BLaER1 (cell line): ENCODE results near the gene NELFA.
A peak's percentile ranks its signal among the peaks of the same experiment; 100 is the strongest.

Experiments
- H3K27ac ChIP-seq: shearing (Covaris generic); formaldehyde crosslinking; 2 replicates; pipeline ENCODE4 v1.8.1; 2022
- H3K27me3 ChIP-seq: shearing (Covaris generic); formaldehyde crosslinking; 2 replicates; pipeline ENCODE4 v1.8.1; 2022
- H3K36me3 ChIP-seq: shearing (Covaris generic); formaldehyde crosslinking; 2 replicates; pipeline ENCODE4 v1.8.1; 2022
- H3K4me1 ChIP-seq: shearing (Covaris generic); formaldehyde crosslinking; 2 replicates; pipeline ENCODE4 v1.8.1; 2022
- H3K4me2 ChIP-seq: shearing (Covaris generic); formaldehyde crosslinking; 2 replicates; pipeline ENCODE4 v1.8.1; 2022
- H3K4me3 ChIP-seq: shearing (Covaris generic); formaldehyde crosslinking; 2 replicates; pipeline ENCODE4 v1.8.1; 2022
- H3K9ac ChIP-seq: shearing (Covaris generic); formaldehyde crosslinking; 2 replicates; pipeline ENCODE4 v1.8.1; 2022
- H3K9me3 ChIP-seq: shearing (Covaris generic); formaldehyde crosslinking; 2 replicates; pipeline ENCODE4 v1.8.1; 2022
- H4K20me1 ChIP-seq: shearing (Covaris generic); formaldehyde crosslinking; 2 replicates; pipeline ENCODE4 v1.8.1; 2022
- Cebpa-rat ChIP-seq: shearing (Covaris generic); IDR thresholded peaks from 2 replicates; pipeline ENCODE4 v1.8.1; 2022

The NELFA gene

GRCh38 chr4:1983846-1984405, 24.8 kb downstream of the NELFA start:
- H3K36me3 ChIP-seq = peaks cover 100% of the 10 kb centered on the region
- peak overlapping the region; percentile 33; the same call in 1 of the 2 replicates for H3K27ac ChIP-seq

GRCh38 chr4:1983053-1983845, 25.5 kb downstream of the NELFA start:
- Histone ChIP-seq H4K20me1 (peaks cover 97% of the 10 kb centered on the region), H3K9me3 (no peaks in the 10 kb centered on the region), H3K27ac (no peak overlapping the region), H3K4me2 (no peak overlapping the region), H3K4me1 (peaks cover 21% of the 10 kb centered on the region), H3K4me3 (no peak overlapping the region), H3K27me3 (no peaks in the 10 kb centered on the region), H3K36me3 (peaks cover 100% of the 10 kb centered on the region), H3K9ac (no peak overlapping the region)
- TF ChIP-seq Cebpa-rat = no peak

More at GRCh38 chr4:1983846-1984405, 24.8 kb downstream of the NELFA start:
- H3K9me3 ChIP-seq = no peaks in the 10 kb centered on the region
- H4K20me1 ChIP-seq = peaks cover 97% of the 10 kb centered on the region
- H3K4me2 ChIP-seq = peak overlapping the region; percentile 58
- H3K4me1 ChIP-seq = peaks cover 21% of the 10 kb centered on the region
- no peak overlapping the region for H3K9ac ChIP-seq
- no peak overlapping the region for H3K4me3 ChIP-seq
- no peak for TF ChIP-seq Cebpa-rat
- no peaks in the 10 kb centered on the region for H3K27me3 ChIP-seq

- no peaks in the 10 kb centered on the region for H3K9me3 ChIP-seq
- peaks cover 21% of the 10 kb centered on the region for H3K4me1 ChIP-seq
- H3K9ac ChIP-seq = no peak overlapping the region
- peaks cover 97% of the 10 kb centered on the region for H4K20me1 ChIP-seq
- no peak overlapping the region for H3K27ac ChIP-seq
- H3K4me3 ChIP-seq = no peak overlapping the region
- H3K4me2 ChIP-seq = no peak overlapping the region
- TF ChIP-seq Cebpa-rat = no peak
- peaks cover 100% of the 10 kb centered on the region for H3K36me3 ChIP-seq
- H3K27me3 ChIP-seq = no peaks in the 10 kb centered on the region
These were observed 26.4 kb downstream of the NELFA start for GRCh38 chr4:1982124-1983052.

- no peak for TF ChIP-seq Cebpa-rat
- Histone ChIP-seq H4K20me1 (peaks cover 88% of the 10 kb centered on the region), H3K27me3 (no peaks in the 10 kb centered on the region), H3K36me3 (peaks cover 100% of the 10 kb centered on the region), H3K9me3 (no peaks in the 10 kb centered on the region), H3K4me3 (no peak overlapping the region), H3K4me1 (peaks cover 21% of the 10 kb centered on the region), H3K4me2 (no peak overlapping the region), H3K27ac (no peak overlapping the region), H3K9ac (no peak overlapping the region)
These were observed 27.3 kb downstream of the NELFA start for GRCh38 chr4:1981251-1982058.

DNA sequence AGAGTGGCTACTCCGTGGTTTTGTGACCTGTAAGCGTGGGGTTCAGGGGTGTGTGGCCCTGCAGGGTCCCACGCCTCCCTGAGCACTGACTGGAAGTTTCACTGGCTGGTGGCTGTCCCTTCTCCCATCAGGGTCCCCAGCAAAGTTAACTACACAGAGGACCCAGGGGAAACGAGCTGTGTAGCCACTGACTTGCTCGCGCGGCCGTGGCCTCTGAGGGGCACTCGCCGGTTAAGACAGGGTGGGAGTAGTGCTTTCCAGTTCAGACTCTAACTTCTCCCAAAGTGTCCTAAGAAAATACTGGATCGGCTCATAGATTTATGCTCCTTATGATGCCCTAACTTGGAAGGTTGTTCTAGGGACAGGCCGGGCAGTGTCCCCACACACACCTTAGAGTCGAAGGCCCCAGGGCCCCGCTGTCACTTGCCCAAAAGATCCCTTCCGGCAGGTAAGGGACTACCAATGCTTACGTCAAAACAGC, 28.2 kb downstream of the NELFA start:
- peaks cover 79% of the 10 kb centered on the region for H4K20me1 ChIP-seq
- H3K9me3 ChIP-seq = no peaks in the 10 kb centered on the region
- TF ChIP-seq Cebpa-rat = no peak
- H3K4me3 ChIP-seq = no peak overlapping the region
- no peaks in the 10 kb centered on the region for H3K27me3 ChIP-seq
- H3K4me2 ChIP-seq = no peak overlapping the region
- peaks cover 100% of the 10 kb centered on the region for H3K36me3 ChIP-seq
- H3K4me1 ChIP-seq = peaks cover 20% of the 10 kb centered on the region
- H3K9ac ChIP-seq = 0 out of 2 replicates have a peak overlapping the region, but pooled peaks have one; percentile 38
- 0 out of 2 replicates have a peak overlapping the region, but pooled peaks have one; percentile 3 for H3K27ac ChIP-seq

- no peaks in the 10 kb centered on the region for H3K9me3 ChIP-seq
- H3K27me3 ChIP-seq = no peaks in the 10 kb centered on the region
- no peak overlapping the region for H3K27ac ChIP-seq
- no peak overlapping the region for H3K4me3 ChIP-seq
- H3K4me2 ChIP-seq = no peak overlapping the region
- H3K36me3 ChIP-seq = peaks cover 100% of the 10 kb centered on the region
- TF ChIP-seq Cebpa-rat = no peak
- 0 out of 2 replicates have a peak overlapping the region, but pooled peaks have one; percentile 38 for H3K9ac ChIP-seq
- peaks cover 11% of the 10 kb centered on the region for H3K4me1 ChIP-seq
- H4K20me1 ChIP-seq = peaks cover 69% of the 10 kb centered on the region
These were observed 29.1 kb downstream of the NELFA start for GRCh38 chr4:1979477-1980196.

DNA sequence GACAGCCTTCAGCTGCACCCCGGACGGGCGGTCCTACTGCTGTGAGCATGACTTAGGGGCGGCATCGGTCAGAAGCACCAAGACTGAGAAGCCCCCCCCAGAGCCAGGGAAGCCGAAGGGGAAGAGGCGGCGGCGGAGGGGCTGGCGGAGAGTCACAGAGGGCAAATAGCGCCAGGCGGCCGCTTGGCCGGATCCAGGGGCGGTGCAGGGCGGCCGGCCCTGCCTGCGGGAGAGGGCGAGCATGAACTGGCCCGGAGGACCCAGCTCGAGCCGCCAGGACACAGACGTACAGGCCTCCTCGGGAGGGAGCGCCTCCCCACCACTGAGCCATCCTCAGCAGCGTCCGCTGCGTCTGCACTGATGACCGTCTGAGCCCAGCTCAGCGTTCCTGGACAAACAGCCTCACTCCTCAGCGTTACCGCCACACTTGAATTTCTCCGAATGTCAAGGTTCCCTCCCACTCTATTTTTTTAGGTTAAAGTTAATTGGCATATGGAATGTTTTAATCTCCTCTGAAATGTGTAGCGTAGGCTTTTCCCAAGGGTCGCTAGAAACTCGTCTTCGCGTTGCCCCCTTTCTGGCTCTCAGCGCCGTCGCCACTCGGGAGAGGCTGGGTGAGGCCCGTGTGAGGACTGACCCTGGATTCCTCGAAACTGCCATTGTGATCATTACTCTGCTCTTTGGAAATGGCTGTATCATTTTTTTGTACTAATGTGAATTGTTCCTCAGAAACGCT, 29.9 kb downstream of the NELFA start:
- Histone ChIP-seq H3K9ac (no peak overlapping the region), H3K27ac (no peak overlapping the region), H3K4me2 (no peak overlapping the region), H3K9me3 (no peaks in the 10 kb centered on the region), H3K4me3 (no peak overlapping the region), H3K36me3 (peaks cover 100% of the 10 kb centered on the region), H4K20me1 (peaks cover 66% of the 10 kb centered on the region), H3K27me3 (no peaks in the 10 kb centered on the region), H3K4me1 (peaks cover 3% of the 10 kb centered on the region)
- no peak for TF ChIP-seq Cebpa-rat

GRCh38 chr4:1978226-1978625, 30.5 kb downstream of the NELFA start:
- no peaks in the 10 kb centered on the region for H3K9me3 ChIP-seq
- H3K36me3 ChIP-seq = peaks cover 100% of the 10 kb centered on the region
- H3K9ac ChIP-seq = no peak overlapping the region
- TF ChIP-seq Cebpa-rat = no peak
- no peaks in the 10 kb centered on the region for H3K27me3 ChIP-seq
- no peak overlapping the region for H3K4me3 ChIP-seq
- H3K4me1 ChIP-seq = no peaks in the 10 kb centered on the region; the same call in 1 of the 2 replicates
- peaks cover 66% of the 10 kb centered on the region for H4K20me1 ChIP-seq
- no peak overlapping the region for H3K27ac ChIP-seq
- no peak overlapping the region for H3K4me2 ChIP-seq
